HepG2 (cell line): ENCODE measurements around the gene DCT.

Experiments
- ATF3 ChIP-seq: sonication (generic); formaldehyde crosslinking; IDR thresholded peaks from 2 replicates; pipeline ENCODE4 v1.4.0; 2020; ENCODE audit warnings: missing genetic modification reagents
- FOSL1 ChIP-seq: sonication (generic); formaldehyde crosslinking; IDR thresholded peaks from 2 replicates; pipeline ENCODE4 v1.9.0; 2021; ENCODE audit warnings: missing genetic modification reagents, borderline replicate concordance
- FOXP1 ChIP-seq, 2 experiments: fragments of 450-650 bp in 1 of 2; IDR thresholded peaks; 2 replicates each; pipeline ENCODE4 v1.6.1; 2017 to 2018; ENCODE audit warnings: antibody characterized with exemption in 1 of 2
- HMGXB4 ChIP-seq, 2 experiments: sonication (generic) in 1 of 2; formaldehyde crosslinking in 1 of 2; IDR thresholded peaks; 2 replicates each; pipeline versions ENCODE4 v1.4.0 to v1.6.1; 2018 to 2020; ENCODE audit warnings: missing genetic modification reagents in 2 of 2, borderline replicate concordance in 1 of 2, low read depth in 1 of 2, mild to moderate bottlenecking in 1 of 2, missing biosample characterization in 1 of 2
- JUNB ChIP-seq: sonication (generic); formaldehyde crosslinking; IDR thresholded peaks from 2 replicates; pipeline ENCODE4 v1.8.0; 2022; ENCODE audit warnings: missing genetic modification reagents, mild to moderate bottlenecking, borderline replicate concordance
- POLR2A ChIP-seq, 2 experiments: IDR thresholded peaks; 2 replicates each; pipeline ENCODE4 v1.6.1; 2011; ENCODE audit warnings: low read depth in 2 of 2, low read length in 2 of 2, mild to moderate bottlenecking in 1 of 2, moderate library complexity in 1 of 2; ENCODE audit not compliant: insufficient read depth in 1 of 2
- YY1 ChIP-seq: IDR thresholded peaks from 2 replicates; pipeline ENCODE4 v1.6.1; 2011; ENCODE audit warnings: low read length, low read depth, moderate library complexity, mild to moderate bottlenecking; ENCODE audit not compliant: insufficient read depth, insufficient replicate concordance
- ZFP36 ChIP-seq: fragments of 150-350 bp; IDR thresholded peaks from 2 replicates; pipeline ENCODE4 v1.6.1; 2018; ENCODE audit warnings: borderline replicate concordance, low read length, low read depth; ENCODE audit not compliant: partially characterized antibody
- ZNF3 ChIP-seq: IDR thresholded peaks from 2 replicates; pipeline ENCODE4 v1.7.0; 2017; ENCODE audit warnings: inconsistent platforms
- ZNF501 ChIP-seq: sonication (generic); formaldehyde crosslinking; IDR thresholded peaks from 2 replicates; pipeline ENCODE4 v1.5.1; 2020; ENCODE audit warnings: mild to moderate bottlenecking, moderate library complexity, missing genetic modification reagents
- TF ChIP-seq, protein P1 (sequence below): sonication (generic); formaldehyde crosslinking; IDR thresholded peaks from 2 replicates; pipeline ENCODE4 v1.5.0; 2020; ENCODE audit warnings: mild to moderate bottlenecking, missing genetic modification reagents, moderate library complexity

DNA sequence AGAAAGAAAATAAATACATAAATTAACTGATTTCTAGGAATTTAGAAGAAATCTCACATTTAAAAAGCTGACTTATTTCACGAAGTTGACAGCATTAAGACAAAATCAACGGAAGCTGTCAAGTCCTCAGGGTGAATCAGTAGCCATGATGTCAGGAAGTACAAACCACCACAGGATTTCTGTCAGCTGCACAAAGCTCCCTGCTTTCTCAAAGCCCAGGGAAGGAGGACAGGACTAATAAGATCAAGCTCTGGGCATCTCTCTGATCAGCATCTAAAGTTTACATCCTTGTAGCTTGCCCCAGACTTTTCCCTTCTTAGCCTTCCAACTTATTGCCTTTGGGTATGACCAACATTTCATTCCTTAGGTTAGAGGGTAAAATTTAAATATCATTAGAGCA is 9.4 kb downstream of the DCT start:
- TF ChIP-seq FOSL1 (CRISPR knock-in tag) = no peak
- TF ChIP-seq ATF3 = no peak
- no peak for TF ChIP-seq POLR2A (IDR thresholded peaks at IDR 0.05; ENCODE audit: insufficient read depth in 1 of 2, low read depth in 2 of 2, low read length in 2 of 2)
- TF ChIP-seq, protein P1, sequence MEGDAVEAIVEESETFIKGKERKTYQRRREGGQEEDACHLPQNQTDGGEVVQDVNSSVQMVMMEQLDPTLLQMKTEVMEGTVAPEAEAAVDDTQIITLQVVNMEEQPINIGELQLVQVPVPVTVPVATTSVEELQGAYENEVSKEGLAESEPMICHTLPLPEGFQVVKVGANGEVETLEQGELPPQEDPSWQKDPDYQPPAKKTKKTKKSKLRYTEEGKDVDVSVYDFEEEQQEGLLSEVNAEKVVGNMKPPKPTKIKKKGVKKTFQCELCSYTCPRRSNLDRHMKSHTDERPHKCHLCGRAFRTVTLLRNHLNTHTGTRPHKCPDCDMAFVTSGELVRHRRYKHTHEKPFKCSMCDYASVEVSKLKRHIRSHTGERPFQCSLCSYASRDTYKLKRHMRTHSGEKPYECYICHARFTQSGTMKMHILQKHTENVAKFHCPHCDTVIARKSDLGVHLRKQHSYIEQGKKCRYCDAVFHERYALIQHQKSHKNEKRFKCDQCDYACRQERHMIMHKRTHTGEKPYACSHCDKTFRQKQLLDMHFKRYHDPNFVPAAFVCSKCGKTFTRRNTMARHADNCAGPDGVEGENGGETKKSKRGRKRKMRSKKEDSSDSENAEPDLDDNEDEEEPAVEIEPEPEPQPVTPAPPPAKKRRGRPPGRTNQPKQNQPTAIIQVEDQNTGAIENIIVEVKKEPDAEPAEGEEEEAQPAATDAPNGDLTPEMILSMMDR = no peak
- TF ChIP-seq ZNF501 = no peak
- no peak for TF ChIP-seq JUNB
- TF ChIP-seq FOXP1 (IDR thresholded peaks at IDR 0.05) = no peak
- no peak for TF ChIP-seq FOXP1 (CRISPR knock-in tag; IDR thresholded peaks at IDR 0.05)
- no peak for TF ChIP-seq ZNF3
- TF ChIP-seq ZFP36 = no peak
- TF ChIP-seq HMGXB4 (CRISPR knock-in tag; IDR thresholded peaks at IDR 0.05; ENCODE audit: borderline replicate concordance in 1 of 2, low read depth in 1 of 2) = no peak
- TF ChIP-seq YY1 = no peak
